ENCODE results near the gene EOMES.
A peak's percentile ranks its signal among the peaks of the same experiment; 100 is the strongest.

The EOMES gene

GRCh38 chr3:27685474-27685873, 36.6 kb downstream of the EOMES start:
- Histone ChIP-seq H3K36me3 (ENCODE audit: insufficient read depth, low read length) (no peaks in the 10 kb centered on the region), H2AFZ (ENCODE audit: low read depth, low read length) (no peak overlapping the region), H3K4me1 (ENCODE audit: insufficient read depth, low read length) (peaks cover 2% of the 10 kb centered on the region), H3K9me3 (ENCODE audit: low read length) (no peaks in the 10 kb centered on the region), H3K4me3 (ENCODE audit: low read length) (no peak overlapping the region), H3K27me3 (ENCODE audit: insufficient read depth, low read length) (no peaks in the 10 kb centered on the region)

GRCh38 chr3:27684302-27684701, 37.8 kb downstream of the EOMES start:
- no peaks in the 10 kb centered on the region for H3K27me3 ChIP-seq (ENCODE audit: insufficient read depth, low read length)
- no peaks in the 10 kb centered on the region for H3K36me3 ChIP-seq (ENCODE audit: insufficient read depth, low read length)
- H3K9me3 ChIP-seq (ENCODE audit: low read length), result no peaks in the 10 kb centered on the region
- H2AFZ ChIP-seq (ENCODE audit: low read depth, low read length), result no peak overlapping the region
- H3K4me3 ChIP-seq (ENCODE audit: low read length), result no peak overlapping the region
- H3K4me1 ChIP-seq (ENCODE audit: insufficient read depth, low read length), result peaks cover 2% of the 10 kb centered on the region

- H3K27me3 ChIP-seq (ENCODE audit: insufficient read depth, low read length), result no peaks in the 10 kb centered on the region
- no peak overlapping the region for H2AFZ ChIP-seq (ENCODE audit: low read depth, low read length)
- no peak overlapping the region for H3K4me3 ChIP-seq (ENCODE audit: low read length)
- peaks cover 2% of the 10 kb centered on the region for H3K4me1 ChIP-seq (ENCODE audit: insufficient read depth, low read length)
- no peaks in the 10 kb centered on the region for H3K9me3 ChIP-seq (ENCODE audit: low read length)
- no peaks in the 10 kb centered on the region for H3K36me3 ChIP-seq (ENCODE audit: insufficient read depth, low read length)
These were observed 40.8 kb downstream of the EOMES start for GRCh38 chr3:27681249-27681748.

- Histone ChIP-seq H3K4me3 (ENCODE audit: low read length) (no peak overlapping the region), H3K36me3 (ENCODE audit: insufficient read depth, low read length) (no peaks in the 10 kb centered on the region), H3K4me1 (ENCODE audit: insufficient read depth, low read length) (peaks cover 2% of the 10 kb centered on the region), H3K9me3 (ENCODE audit: low read length) (no peaks in the 10 kb centered on the region), H2AFZ (ENCODE audit: low read depth, low read length) (no peak overlapping the region), H3K27me3 (ENCODE audit: insufficient read depth, low read length) (no peaks in the 10 kb centered on the region)
These were observed 41.4 kb downstream of the EOMES start for GRCh38 chr3:27680517-27681246.

DNA sequence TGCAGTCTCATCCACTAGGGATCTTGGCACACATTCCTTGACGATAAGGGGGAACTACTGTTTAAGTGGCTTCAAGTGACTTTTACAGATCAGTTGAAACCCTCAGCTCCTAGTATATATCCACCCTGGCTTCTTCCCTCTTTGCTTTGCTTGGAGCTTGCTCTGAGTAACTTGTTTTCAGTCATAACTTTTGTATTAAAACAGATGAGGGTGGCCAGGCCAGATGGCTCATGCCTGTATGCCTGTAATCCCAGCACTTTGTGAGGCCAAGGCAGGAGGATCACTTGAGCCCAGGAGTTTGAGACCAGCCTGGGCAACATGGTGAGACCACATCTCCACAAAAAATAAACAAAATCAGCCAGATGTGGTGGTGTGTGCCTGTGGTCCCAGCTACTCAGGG, 42.4 kb downstream of the EOMES start:
- Histone ChIP-seq H3K4me1 (ENCODE audit: insufficient read depth, low read length) (peaks cover 2% of the 10 kb centered on the region), H3K9me3 (ENCODE audit: low read length) (no peaks in the 10 kb centered on the region), H3K27me3 (ENCODE audit: insufficient read depth, low read length) (no peaks in the 10 kb centered on the region), H2AFZ (ENCODE audit: low read depth, low read length) (no peak overlapping the region), H3K4me3 (ENCODE audit: low read length) (no peak overlapping the region), H3K36me3 (ENCODE audit: insufficient read depth, low read length) (no peaks in the 10 kb centered on the region)

GRCh38 chr3:27678234-27678633, 43.9 kb downstream of the EOMES start:
- H3K4me1 ChIP-seq (ENCODE audit: insufficient read depth, low read length), result peaks cover 2% of the 10 kb centered on the region
- no peak overlapping the region for H3K4me3 ChIP-seq (ENCODE audit: low read length)

GRCh38 chr3:27677565-27677964, 44.6 kb downstream of the EOMES start:
- Histone ChIP-seq H3K9me3 (ENCODE audit: low read length) (no peaks in the 10 kb centered on the region), H3K36me3 (ENCODE audit: insufficient read depth, low read length) (no peaks in the 10 kb centered on the region), H3K27me3 (ENCODE audit: insufficient read depth, low read length) (no peaks in the 10 kb centered on the region), H3K4me1 (ENCODE audit: insufficient read depth, low read length) (peaks cover 2% of the 10 kb centered on the region), H3K4me3 (ENCODE audit: low read length) (no peak overlapping the region), H2AFZ (ENCODE audit: low read depth, low read length) (no peak overlapping the region)

More at GRCh38 chr3:27678234-27678633, 43.9 kb downstream of the EOMES start:
- Histone ChIP-seq H3K36me3 (ENCODE audit: insufficient read depth, low read length) (no peaks in the 10 kb centered on the region), H2AFZ (ENCODE audit: low read depth, low read length) (no peak overlapping the region), H3K27me3 (ENCODE audit: insufficient read depth, low read length) (no peaks in the 10 kb centered on the region), H3K9me3 (ENCODE audit: low read length) (no peaks in the 10 kb centered on the region)

DNA sequence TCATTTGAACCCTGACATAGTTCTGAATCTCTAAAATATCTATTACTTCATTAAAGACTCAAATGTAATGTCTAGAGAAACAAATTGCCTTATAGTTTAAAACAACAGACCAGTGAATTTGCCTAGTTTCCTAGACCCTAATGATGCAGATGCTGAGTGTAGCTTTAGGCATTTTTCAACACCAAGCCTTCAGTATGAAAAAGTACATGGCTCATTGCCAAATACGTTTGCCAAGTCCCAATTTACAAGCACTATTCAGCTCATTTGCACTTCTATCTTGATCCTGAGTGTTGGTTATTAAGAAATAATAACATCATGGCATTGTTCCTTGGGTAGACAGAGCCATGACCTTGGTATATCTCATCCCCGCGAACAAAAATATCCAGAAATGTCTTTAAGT, 46.8 kb downstream of the EOMES start:
- Histone ChIP-seq H3K27me3 (ENCODE audit: insufficient read depth, low read length) (no peaks in the 10 kb centered on the region), H3K36me3 (ENCODE audit: insufficient read depth, low read length) (no peaks in the 10 kb centered on the region), H3K9me3 (ENCODE audit: low read length) (no peaks in the 10 kb centered on the region), H3K4me1 (ENCODE audit: insufficient read depth, low read length) (no peaks in the 10 kb centered on the region), H2AFZ (ENCODE audit: low read depth, low read length) (no peak overlapping the region), H3K4me3 (ENCODE audit: low read length) (no peak overlapping the region)

GRCh38 chr3:27673701-27674100, 48.4 kb downstream of the EOMES start:
- Histone ChIP-seq H3K4me3 (ENCODE audit: low read length) (no peak overlapping the region), H3K36me3 (ENCODE audit: insufficient read depth, low read length) (no peaks in the 10 kb centered on the region), H2AFZ (ENCODE audit: low read depth, low read length) (no peak overlapping the region), H3K9me3 (ENCODE audit: low read length) (no peaks in the 10 kb centered on the region), H3K4me1 (ENCODE audit: insufficient read depth, low read length) (no peaks in the 10 kb centered on the region), H3K27me3 (ENCODE audit: insufficient read depth, low read length) (no peaks in the 10 kb centered on the region)

- no peak overlapping the region for H2AFZ ChIP-seq (ENCODE audit: low read depth, low read length)
- H3K9me3 ChIP-seq (ENCODE audit: low read length), result no peaks in the 10 kb centered on the region
- H3K4me1 ChIP-seq (ENCODE audit: insufficient read depth, low read length), result peaks cover 9% of the 10 kb centered on the region
- no peaks in the 10 kb centered on the region for H3K36me3 ChIP-seq (ENCODE audit: insufficient read depth, low read length)
- no peak overlapping the region for H3K4me3 ChIP-seq (ENCODE audit: low read length)
- no peaks in the 10 kb centered on the region for H3K27me3 ChIP-seq (ENCODE audit: insufficient read depth, low read length)
These were observed 51.0 kb downstream of the EOMES start for GRCh38 chr3:27671101-27671500.

DNA sequence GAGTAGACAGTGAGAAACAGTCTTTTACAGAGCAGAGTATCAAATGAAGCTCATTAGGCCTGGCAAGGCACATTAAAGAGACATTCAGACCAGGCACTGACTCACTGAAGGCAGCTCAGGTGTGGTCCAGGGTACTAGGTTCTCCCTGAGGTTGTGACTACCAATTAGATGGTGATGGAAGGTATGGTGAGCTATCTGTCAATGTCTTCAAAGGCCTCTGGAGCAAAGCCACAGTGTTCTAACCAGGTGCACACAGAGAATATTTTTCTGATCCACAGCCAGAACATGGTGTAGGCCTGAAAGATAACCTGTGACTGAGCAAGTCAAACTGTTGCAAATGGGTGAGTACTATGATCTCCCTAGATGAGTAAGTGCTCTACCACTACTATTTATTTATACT, 51.5 kb downstream of the EOMES start:
- Histone ChIP-seq H3K4me1 (ENCODE audit: insufficient read depth, low read length) (peaks cover 9% of the 10 kb centered on the region), H2AFZ (ENCODE audit: low read depth, low read length) (no peak overlapping the region), H3K4me3 (ENCODE audit: low read length) (no peak overlapping the region), H3K36me3 (ENCODE audit: insufficient read depth, low read length) (no peaks in the 10 kb centered on the region), H3K9me3 (ENCODE audit: low read length) (no peaks in the 10 kb centered on the region), H3K27me3 (ENCODE audit: insufficient read depth, low read length) (no peaks in the 10 kb centered on the region)

- Histone ChIP-seq H3K4me1 (ENCODE audit: insufficient read depth, low read length) (peaks cover 9% of the 10 kb centered on the region), H3K27me3 (ENCODE audit: insufficient read depth, low read length) (no peaks in the 10 kb centered on the region), H3K36me3 (ENCODE audit: insufficient read depth, low read length) (no peaks in the 10 kb centered on the region), H2AFZ (ENCODE audit: low read depth, low read length) (no peak overlapping the region), H3K9me3 (ENCODE audit: low read length) (no peaks in the 10 kb centered on the region), H3K4me3 (ENCODE audit: low read length) (no peak overlapping the region)
These were observed 52.5 kb downstream of the EOMES start for GRCh38 chr3:27669591-27669990.

GRCh38 chr3:27667751-27668150, 54.4 kb downstream of the EOMES start:
- Histone ChIP-seq H3K4me1 (ENCODE audit: insufficient read depth, low read length) (peaks cover 9% of the 10 kb centered on the region), H3K4me3 (ENCODE audit: low read length) (no peak overlapping the region), H2AFZ (ENCODE audit: low read depth, low read length) (no peak overlapping the region), H3K27me3 (ENCODE audit: insufficient read depth, low read length) (no peaks in the 10 kb centered on the region), H3K36me3 (ENCODE audit: insufficient read depth, low read length) (no peaks in the 10 kb centered on the region), H3K9me3 (ENCODE audit: low read length) (no peaks in the 10 kb centered on the region)

- H3K9me3 ChIP-seq (ENCODE audit: low read length), result no peaks in the 10 kb centered on the region
- peak overlapping the region; percentile 58 for H2AFZ ChIP-seq (ENCODE audit: low read depth, low read length)
- H3K4me3 ChIP-seq (ENCODE audit: low read length), result no peak overlapping the region
- H3K4me1 ChIP-seq (ENCODE audit: insufficient read depth, low read length), result peaks cover 9% of the 10 kb centered on the region
- H3K27me3 ChIP-seq (ENCODE audit: insufficient read depth, low read length), result no peaks in the 10 kb centered on the region
- H3K36me3 ChIP-seq (ENCODE audit: insufficient read depth, low read length), result no peaks in the 10 kb centered on the region
These were observed 55.4 kb downstream of the EOMES start for GRCh38 chr3:27666708-27667107.
